ENCODE data around the gene INVS.

GRCh38 chr9:100308965-100309564, 210.0 kb downstream of the INVS start:
- TF ChIP-seq CTCF (IDR thresholded peaks at IDR 0.05; ENCODE audit: borderline replicate concordance, extremely low read depth, low read length, poor library complexity, severe bottlenecking): no peak
- no peak for TF ChIP-seq EZH2 (IDR thresholded peaks at IDR 0.05; ENCODE audit: borderline replicate concordance, low read depth, low read length, severe bottlenecking)
